Frontal cortex (tissue), 4 donors: ENCODE measurements around the gene PRPF18. TPM values are rescaled to one million over a fixed set of nuclear protein-coding genes. Genes with fewer than 3 reads are reported as not detected.

ENCODE experiments used
- DNase-seq, 2 donors: peaks; one replicate each; pipeline ENCODE4 v3.0.0; 2012; ENCODE audit warnings: low spot score in 2 of 2
- FAIRE-seq: peaks from 2 replicates; lab custom pipeline; 2012; peaks lifted over from hg19 to GRCh38; lab: Jason Lieb, UNC
- total RNA-seq: library from RNA; depleted of rRNA; stranded (reverse); fragments of >200 nt; gene quantifications from one replicate; pipeline ENCODE4 v1.2.3, GENCODE V29; 2014
- donor health status: control.
- donor health status: control.
- donor health status: control.

PRPF18 gene
- total RNA-seq, 1 donor from 2014 or later, result 36.7 TPM

DNA sequence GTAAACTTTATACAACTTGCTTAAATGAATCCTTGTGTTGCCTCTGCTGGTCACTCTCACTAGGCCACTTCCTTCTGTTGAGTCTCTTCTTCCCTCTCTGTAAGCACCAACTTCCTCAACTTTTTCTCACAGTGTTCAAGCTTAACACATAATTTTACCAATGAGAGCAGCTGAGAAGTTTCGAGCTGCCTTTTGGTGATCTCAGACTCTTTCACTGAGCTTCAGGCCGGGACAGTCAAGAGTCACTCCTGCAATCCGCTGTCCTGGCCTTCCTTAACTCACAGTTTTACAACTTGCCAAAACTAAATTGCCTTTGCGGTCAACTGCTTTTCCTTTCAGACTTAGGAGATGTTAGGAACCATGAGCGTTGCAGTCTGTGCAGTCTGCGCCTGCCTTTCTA lies 47.4 kb downstream of the PRPF18 start:
- DNase-seq (no peak), FAIRE-seq (no peak)

DNA sequence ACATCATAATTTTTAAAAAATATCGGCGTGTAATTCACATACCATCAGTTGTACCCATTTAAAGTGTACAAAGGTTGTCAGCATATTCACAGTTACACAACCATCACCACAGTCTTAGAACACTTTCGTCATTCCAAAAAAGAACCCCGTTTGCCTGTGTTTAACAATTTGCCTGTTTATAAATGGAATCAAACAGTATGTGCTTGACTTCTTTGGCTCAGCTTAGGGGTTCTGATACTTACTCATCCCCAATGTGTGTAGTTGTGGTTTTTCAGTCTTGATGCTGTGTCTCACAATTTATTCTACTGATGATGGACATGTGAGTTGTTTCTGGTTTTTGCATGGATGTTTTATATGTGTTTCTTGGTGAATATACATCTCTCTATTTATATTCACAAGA lies 50.0 kb downstream of the PRPF18 start:
- FAIRE-seq, result no peak

DNA sequence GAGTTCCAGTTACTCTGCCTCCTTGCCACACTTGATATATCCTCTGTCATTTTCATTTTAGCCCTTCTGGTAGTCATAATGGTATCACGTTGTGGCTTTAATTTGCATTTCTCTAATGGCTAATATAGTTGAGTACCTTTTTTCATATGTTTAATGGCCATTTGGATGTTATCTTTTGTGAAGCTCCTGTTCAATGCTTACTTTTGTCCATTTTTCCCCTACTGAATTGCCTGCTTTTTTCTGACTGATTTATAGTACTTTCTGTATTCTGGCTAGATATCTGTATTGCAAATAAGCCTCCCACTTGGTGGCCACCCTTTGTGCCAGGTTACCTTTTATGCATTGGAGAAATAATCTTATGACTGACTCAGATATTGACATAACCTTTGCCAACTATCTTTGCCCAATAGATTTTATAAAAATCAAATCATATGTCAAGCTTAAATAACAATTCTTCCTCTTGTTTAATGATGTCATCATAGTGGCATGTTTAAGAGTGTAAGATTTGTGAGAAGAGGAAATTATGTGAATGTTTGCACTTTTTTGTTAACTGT lies 50.6 kb downstream of the PRPF18 start:
- no peak for DNase-seq
- no peak for FAIRE-seq

More for the DNA sequence above, 50.0 kb downstream of the PRPF18 start:
- DNase-seq, result no peak

DNA sequence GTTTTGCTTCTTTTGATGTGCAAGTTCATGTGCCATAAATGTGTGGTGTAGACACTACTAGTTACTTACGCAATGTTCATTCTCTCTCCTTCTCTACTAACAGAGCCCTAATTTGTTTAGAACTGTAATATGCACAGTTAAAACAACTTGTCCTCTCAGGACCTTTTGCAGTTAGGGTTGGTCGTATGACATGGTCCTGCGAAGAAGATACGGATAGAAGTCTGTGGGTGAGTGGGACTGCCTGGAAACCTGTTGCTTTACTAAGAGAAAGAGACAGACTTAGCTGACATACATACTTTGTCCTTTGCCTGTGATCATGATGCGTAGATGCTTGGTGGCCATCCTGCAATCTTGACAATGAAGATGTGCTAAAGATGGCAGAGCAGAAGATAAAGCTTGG lies 51.1 kb downstream of the PRPF18 start:
- DNase-seq (no peak), FAIRE-seq (no peak)

DNA sequence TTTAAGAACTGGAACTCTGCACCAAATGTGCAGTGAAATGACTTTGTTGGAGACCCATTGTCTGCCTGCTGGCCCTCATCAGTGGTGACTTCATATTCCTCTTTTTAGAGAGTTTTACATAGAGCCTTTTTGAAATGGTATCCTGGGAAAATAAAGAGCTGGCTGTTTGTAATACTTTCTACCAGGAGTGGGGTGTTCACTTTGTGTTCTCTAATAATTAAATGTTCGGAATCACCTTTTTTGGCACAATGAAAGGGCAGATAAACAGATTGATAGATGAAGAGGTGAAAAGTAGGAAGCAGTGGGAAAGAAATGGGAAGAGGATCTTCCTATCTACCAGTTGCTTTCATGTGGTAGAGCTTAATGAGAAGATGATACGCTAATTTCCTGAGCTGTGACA lies 55.5 kb downstream of the PRPF18 start:
- DNase-seq (no peak), FAIRE-seq (no peak)

DNA sequence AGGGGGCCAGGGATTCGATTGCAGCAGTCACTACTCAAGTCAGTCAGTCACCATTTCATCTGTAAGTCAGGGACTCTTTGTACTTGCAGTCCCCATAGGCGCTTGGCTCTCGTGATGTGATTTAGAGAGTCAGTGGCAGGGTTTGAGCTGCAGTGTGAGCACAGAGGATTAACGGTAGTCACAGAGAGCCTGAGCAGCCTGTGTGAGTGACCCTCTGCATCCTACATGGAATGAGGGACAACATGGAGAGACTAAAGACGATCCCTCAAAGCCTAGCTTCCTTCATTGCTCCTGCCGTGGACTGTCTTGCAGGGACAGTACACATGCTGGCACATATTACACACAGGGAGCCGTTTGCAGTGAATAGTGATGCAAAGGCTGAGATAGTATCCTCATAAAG lies 56.3 kb downstream of the PRPF18 start:
- FAIRE-seq, result no peak

DNA sequence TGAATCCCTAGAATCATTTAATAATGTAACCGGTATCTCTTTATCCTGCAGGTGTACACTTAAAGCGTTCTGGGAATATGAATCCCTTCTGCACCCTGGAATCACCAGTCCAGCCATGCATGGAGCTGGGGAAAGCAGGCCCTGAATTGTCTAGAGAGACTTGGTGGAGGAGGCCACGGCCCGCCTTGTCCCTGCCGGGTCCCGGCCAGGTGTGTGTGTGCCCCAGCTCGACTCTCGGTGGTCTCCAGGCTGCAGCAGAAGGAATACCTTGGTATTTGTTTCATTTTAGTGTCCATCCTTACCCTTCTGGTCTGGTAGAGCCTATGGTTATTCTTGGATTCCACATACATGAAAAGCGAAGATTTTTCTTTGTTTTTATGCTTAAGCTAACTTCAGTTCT lies 58.1 kb downstream of the PRPF18 start:
- FAIRE-seq, result no peak
- no peak for DNase-seq

More for the DNA sequence above, 56.3 kb downstream of the PRPF18 start:
- no peak for DNase-seq

DNA sequence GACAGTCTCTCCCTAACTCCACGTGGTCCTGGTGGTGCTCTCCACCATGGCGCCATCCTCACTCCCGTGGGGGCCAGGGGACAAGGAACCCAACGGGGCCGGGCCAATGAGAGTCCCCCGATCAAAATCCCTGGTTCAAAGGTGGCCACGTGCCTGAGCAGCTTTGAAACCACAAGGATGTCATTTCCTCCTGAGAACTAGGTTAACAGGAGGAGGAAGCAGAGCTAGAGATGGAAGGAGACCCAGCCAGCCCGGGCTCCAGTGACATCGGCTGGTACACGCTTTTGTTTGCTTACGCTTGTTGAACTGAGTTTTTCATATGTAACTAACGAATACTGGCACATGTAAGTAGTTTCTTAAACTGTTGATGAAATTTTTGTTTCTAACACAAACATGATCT lies 61.7 kb downstream of the PRPF18 start:
- DNase-seq (no peak), FAIRE-seq (no peak)

DNA sequence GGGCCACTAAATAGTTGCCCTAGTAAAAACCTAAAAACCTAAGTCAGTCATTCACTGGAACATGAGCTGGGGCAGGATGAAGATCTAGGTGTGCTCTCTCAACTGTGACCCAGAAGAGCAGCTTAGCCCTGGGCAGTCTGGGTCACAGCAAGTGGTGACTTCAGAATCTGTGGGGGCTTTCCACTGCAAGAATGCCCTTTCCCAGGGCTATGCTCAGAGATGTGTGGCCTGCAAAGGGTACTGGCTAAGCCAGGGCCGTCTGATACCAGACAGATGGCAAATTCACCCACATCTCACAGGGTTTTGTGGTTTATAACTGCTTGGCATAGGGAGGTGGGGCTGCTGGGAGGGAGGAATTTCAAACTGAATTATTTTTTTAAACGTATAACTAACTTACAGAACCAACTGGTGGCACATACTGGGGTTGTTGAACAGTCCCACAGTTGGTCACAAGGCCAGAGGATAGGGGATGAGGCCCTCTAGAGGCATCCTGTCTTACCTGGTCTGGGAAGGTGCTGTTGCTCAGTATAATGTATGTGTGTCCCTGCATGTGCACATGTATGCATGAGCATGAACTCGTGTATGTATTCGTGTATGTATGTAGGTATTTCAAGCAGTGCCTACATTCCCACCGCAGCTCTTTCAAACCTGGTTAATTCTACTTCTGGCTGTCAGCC lies 63.2 kb downstream of the PRPF18 start:
- FAIRE-seq (no peak), DNase-seq (no peak)

DNA sequence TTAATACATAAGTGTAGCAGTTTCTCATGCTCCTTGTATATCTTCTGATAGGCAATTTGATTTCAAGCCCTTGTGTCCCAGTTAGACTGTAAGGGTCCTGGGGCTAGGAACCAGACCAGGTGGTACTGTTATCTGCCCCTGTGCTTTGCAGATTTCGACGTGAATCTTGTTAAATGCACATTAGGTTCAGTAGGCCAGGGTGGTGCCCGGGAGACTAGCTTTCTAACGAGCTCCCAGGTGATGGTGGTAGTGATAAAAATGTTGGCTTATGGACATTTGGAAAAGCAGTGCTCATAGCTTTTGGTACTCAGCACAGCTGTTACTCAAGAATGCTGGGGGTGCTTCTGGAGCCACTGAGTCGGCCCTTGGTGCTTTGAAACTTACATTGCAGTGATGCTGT lies 64.2 kb downstream of the PRPF18 start:
- no peak for DNase-seq
- no peak for FAIRE-seq

DNA sequence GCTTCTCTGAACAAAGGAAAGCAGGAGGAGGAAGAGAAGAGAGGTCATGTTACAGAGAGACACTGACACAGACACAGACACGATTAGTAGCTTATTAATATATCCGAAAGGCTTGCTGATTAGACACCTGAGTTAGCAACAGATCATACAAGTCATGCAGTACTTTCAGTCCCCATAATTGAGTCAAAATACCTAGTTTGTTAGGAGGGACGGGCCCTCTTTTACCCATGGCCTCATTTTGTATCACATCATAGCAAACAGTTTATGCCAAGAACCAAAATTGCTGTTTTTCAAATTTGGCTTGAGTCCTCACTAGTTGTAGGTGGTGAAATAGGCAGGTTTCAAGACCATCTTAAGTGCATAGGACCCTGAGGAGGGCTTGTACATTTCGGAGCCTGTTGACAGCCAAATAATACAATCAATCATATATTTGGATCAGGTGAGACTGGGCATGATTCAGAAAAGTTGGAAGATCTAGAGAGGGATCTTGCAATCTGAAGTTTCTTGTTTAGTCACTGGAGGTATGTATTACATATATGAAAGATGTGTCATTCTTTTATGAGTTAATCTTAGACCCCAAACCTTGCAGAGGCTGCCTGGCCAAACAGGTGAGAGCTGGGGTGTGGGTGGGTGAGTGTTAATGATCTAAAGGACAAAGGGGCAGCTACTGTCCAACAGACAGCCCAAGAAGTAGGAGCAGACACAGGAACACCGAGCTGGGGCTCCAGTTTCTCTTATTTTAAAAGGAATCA lies 65.4 kb downstream of the PRPF18 start:
- FAIRE-seq (no peak), DNase-seq (no peak)

DNA sequence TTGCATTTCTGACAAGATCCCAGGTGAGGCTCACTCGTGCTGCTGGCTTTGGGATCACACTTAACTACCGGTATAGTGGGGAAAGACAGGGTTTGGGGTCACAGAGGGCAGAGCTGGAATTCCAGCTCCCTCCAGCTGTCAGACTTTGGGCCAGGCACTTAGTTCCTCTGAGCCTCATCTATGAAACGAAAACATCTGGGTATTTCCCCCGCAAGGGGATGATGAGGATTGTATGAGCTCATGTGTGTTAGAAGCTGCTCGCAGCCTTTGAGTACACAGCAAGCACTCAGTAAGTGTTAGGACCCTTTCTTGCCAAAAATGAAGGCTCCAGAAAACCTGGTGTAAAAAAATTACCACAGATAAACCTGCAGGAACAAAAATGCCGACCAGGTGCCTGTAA lies 66.1 kb downstream of the PRPF18 start:
- no peak for FAIRE-seq

DNA sequence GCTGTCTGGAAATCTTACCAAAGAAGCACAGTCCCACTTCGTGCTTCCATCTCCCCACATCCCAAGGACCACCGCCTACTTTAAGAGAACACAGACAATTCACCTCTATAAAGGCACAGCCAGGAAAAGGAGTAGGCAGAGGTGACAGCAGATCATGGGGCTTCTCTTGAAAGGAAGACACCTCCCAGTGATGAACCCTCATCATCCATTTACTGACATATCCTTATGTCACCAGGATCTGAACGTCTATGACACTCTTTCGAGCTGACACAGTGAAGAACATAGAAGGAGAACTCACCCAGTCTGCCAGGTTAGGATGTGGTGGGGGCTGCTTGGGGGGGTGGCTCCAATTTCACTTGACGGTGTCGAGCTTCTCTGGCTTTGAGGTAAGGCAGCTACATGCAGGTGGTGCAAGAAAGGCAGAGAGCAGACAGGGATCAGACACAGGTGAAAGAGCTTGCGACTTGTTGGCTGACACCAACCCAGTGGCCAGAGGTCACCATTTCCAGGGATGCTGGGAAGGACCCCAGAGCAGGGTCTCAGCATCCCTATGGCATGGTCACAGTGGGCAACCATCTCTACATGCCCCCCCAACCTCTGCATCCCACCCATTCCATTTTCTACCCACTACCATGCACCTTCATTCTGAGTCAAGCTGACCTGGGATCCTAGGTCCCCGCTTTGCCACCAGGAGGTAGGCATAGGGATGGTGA lies 67.5 kb downstream of the PRPF18 start:
- DNase-seq (no peak), FAIRE-seq (no peak)

More for the DNA sequence above, 66.1 kb downstream of the PRPF18 start:
- no peak for DNase-seq

DNA sequence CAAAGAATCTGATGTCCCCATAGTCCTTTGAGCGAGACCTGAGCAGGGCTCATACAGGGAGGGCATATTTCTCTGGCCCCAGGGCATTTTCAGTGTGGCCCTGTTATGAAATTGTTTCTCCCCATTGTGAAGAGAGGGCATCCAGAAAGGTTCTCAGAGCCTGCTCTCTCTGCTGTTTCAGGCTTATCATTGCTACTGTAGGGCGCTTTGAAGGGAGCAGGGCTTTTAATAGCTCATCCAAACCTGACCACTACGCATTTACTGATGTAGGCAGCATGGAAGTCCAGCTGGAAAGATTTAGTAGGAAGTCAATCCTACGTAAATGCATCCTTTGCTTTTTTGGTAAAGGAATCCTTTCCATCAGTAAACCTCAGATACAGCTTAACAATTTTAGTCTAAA lies 68.1 kb downstream of the PRPF18 start:
- FAIRE-seq (no peak), DNase-seq (no peak)

DNA sequence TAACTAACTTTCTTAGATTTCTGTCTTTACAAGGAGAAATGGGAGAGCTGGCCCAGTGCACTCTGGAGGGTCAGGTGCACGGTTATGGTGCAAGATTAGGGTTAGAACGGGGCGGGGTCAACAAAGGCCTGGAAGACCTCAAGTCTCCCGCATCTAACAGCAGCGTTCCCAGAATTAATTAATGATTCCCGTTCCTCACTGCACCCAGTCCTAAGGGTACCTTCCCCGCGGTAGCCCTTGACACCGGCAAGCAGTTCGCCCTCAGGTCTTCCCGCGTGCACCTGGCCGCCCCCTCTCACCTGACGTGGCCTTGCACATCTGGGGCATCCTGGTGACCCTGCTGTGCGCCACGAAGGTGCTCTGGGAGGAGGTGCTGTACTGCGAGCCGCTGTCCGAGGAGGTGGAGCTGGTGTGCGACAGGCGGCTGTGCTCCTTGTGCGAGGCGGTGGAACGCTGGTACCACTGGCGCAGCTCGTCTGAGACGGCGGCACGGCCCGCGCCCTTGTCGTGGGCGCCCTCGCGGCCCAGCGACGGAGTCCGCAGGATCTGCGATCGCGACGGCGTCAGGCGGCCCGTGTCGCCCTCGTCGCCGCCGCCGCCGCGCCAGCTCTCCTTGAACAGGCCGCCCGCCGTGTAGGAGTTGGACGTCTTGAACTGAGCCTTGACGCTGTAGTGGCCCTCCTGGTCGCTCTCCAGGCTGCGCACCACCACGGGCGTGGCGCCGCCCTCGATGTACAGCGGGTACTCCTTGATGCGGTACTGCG lies 69.8 kb downstream of the PRPF18 start:
- FAIRE-seq, result no peak
- no peak for DNase-seq

DNA sequence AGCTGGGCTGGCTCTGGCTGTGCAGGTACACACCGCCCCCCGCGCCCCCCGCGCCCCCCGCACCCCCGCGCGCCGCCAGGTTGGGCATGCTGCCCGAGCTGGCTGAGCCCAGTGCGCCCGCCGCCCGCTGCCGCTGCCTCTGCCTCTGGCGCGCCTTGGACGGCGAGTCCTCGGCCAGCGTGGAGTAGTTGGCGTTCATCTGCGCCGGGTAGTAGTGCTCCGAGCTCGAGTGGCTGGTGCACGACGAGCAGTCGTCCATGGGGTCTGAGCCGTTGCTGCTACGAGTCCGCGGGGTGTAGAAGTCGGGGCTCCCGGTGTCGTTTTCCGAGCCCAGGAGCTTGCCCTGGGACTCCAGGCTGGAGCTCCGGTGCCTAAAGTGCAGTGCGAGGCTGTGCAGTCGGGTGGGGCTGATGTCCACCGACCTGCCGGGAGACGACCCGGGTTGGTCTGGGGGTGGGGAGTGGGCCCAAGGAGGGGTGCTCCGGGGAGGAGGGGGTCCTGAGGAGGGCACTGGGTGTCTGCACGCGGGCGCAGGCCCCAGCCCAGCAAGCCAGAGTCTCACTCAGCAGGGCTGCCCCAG lies 70.4 kb downstream of the PRPF18 start:
- no peak for FAIRE-seq

DNA sequence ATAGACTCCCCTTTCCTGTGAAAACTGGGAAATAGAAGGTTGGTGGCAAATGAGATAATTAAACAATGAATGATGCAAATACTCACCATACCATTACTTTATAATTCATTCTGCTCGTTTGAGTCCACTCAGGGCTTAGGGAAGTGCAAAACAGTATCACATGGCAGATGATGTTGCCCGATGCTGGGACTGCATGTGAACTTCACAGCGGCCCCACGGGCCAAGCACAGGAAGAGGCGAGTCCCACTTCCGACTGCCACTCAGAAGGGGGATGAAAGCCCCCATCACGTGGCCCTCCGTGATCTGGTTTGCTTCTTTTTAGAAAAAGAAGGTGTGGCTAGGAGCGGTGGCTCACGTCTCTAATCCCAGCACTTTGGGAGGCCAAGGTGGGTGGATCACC lies 71.5 kb downstream of the PRPF18 start:
- DNase-seq (no peak), FAIRE-seq (no peak)

More for the DNA sequence above, 70.4 kb downstream of the PRPF18 start:
- DNase-seq, result no peak

DNA sequence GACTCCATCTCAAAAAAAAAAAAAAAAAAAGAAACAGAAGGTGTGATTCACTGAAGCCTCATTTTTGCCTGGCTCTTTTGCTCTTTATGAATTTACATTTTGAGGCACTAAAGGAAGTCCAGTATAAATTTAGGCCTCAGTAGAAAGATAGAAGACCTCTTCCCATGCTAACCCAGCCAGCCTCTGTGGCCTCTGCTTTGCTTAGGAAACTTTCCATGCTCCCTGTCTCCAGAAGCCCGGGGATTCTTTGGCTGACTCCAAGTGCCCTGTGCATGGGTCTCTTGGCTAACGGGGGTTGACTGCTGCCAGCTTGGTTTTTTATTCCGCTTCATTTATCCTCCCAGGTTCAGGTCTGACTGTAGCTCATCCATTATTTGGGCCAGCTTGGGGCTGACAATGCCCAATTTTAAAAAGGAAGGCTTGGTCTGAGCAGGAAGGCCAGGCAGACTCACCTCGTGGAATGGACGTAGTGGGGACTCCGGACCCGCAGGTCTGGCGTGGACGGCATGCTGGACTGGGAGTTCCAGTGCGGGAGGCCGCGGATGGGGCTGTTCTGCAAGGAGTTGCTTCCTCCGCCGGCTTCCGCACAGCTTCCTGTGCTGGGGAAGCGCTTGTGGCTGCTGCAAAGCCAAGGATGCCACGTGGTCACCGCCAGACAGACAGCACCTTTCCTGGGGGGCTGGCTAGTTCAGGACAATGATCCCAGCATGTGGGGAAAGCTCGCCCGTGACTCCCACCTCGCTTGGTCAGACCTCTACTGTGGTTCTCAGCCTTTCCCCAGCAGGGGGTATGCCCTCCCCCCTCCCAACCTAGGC lies 72.3 kb downstream of the PRPF18 start:
- FAIRE-seq (no peak), DNase-seq (peak; percentile 43 to 52)
